ENCODE results near the gene MPHOSPH8. TPM values are rescaled to one million over a fixed set of nuclear protein-coding genes. Genes with fewer than 3 reads are reported as not detected.

Gene MPHOSPH8
- total and polyA plus RNA-seq, 12 donors: 14.7 to 63.4 (median 32.1) TPM

- DNase-seq: no peak
- Histone ChIP-seq H3K4me3 (no peak overlapping the region), H3K4me1 (replicated peaks in 1 of 2) (peaks cover 0 to 8% of the 10 kb centered on the region in 2 donors), H3K27me3 (no peaks in the 10 kb centered on the region), H3K27ac (no peak overlapping the region), H3K9me3 (replicated peaks in 1 of 3) (no peaks in the 10 kb centered on the region), H3K36me3 (replicated peaks in 1 of 2) (no peaks in the 10 kb centered on the region)
- no peak for TF ChIP-seq POLR2A (IDR thresholded peaks at IDR 0.05)
- TF ChIP-seq, protein P1, sequence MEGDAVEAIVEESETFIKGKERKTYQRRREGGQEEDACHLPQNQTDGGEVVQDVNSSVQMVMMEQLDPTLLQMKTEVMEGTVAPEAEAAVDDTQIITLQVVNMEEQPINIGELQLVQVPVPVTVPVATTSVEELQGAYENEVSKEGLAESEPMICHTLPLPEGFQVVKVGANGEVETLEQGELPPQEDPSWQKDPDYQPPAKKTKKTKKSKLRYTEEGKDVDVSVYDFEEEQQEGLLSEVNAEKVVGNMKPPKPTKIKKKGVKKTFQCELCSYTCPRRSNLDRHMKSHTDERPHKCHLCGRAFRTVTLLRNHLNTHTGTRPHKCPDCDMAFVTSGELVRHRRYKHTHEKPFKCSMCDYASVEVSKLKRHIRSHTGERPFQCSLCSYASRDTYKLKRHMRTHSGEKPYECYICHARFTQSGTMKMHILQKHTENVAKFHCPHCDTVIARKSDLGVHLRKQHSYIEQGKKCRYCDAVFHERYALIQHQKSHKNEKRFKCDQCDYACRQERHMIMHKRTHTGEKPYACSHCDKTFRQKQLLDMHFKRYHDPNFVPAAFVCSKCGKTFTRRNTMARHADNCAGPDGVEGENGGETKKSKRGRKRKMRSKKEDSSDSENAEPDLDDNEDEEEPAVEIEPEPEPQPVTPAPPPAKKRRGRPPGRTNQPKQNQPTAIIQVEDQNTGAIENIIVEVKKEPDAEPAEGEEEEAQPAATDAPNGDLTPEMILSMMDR (IDR thresholded peaks at IDR 0.05): no peak
- intact Hi-C loops (cut with DNase I): no loop called here
- 62 to 72% (median 66%) methylated on average over 10 of the region's 10 CpGs for WGBS, 4 donors
Measured at GRCh38 chr13:19713186-19713965, 79.9 kb downstream of the MPHOSPH8 start.

GRCh38 chr13:19720039-19720438, 86.6 kb downstream of the MPHOSPH8 start:
- H3K9me3 ChIP-seq (replicated peaks in 1 of 3): no peaks in the 10 kb centered on the region
- intact Hi-C loops (cut with DNase I): no loop called here
- H3K27me3 ChIP-seq: no peaks in the 10 kb centered on the region
- H3K27ac ChIP-seq: no peak overlapping the region
- TF ChIP-seq, protein P1 (IDR thresholded peaks at IDR 0.05): no peak
- TF ChIP-seq POLR2A (IDR thresholded peaks at IDR 0.05): no peak
- no peaks in the 10 kb centered on the region for H3K4me1 ChIP-seq (replicated peaks in 1 of 2)
- no peak for DNase-seq
- WGBS, 4 donors: 73 to 88% (median 86%) methylated on average over 2 of the region's 2 CpGs
- no peak overlapping the region for H3K4me3 ChIP-seq
- H3K36me3 ChIP-seq (replicated peaks in 1 of 2): no peaks in the 10 kb centered on the region

Other genes with a start within 250 kb of the MPHOSPH8 start
- gene TPTE2, start 72.1 kb upstream of the MPHOSPH8 start, total RNA-seq: under 1 TPM in 3 of 9 donors, not detected in 6; 0.14 to 0.42 (median 0.22) TPM
- gene TPTE2, start 72.1 kb upstream of the MPHOSPH8 start, polyA plus RNA-seq: under 1 TPM; 0.09 to 0.30 (median 0.24) TPM
- 10 to 100 TPM; 36.9 to 79.5 (median 44.6) TPM for gene PSPC1, start 149.3 kb downstream of the MPHOSPH8 start, total RNA-seq
- gene PSPC1, start 149.3 kb downstream of the MPHOSPH8 start, polyA plus RNA-seq: 10 to 100 TPM; 48.4 to 57.1 (median 53.7) TPM
- 10 to 100 TPM in 7 of 9 donors, 1 to 10 TPM in 2; 6.9 to 24.7 (median 13.1) TPM for gene ZMYM5, start 230.0 kb downstream of the MPHOSPH8 start, total RNA-seq
- gene ZMYM5, start 230.0 kb downstream of the MPHOSPH8 start, polyA plus RNA-seq: 10 to 100 TPM; 11.7 to 16.9 (median 13.6) TPM